Measurements from ENCODE around the gene NRDE2.
A peak's percentile ranks its signal among the peaks of the same experiment; 100 is the strongest.

GRCh38 chr14:90235179-90235976 is 96.4 kb downstream of the NRDE2 start:
- peak; percentile 88 for TF ChIP-seq CTCF (IDR thresholded peaks at IDR 0.05; ENCODE audit: insufficient read depth, low read length, poor library complexity, severe bottlenecking)
- no peak for TF ChIP-seq EZH2phosphoT487 (conservative IDR thresholded peaks at IDR 0.05; ENCODE audit: low read length)
